ENCODE data around the gene EPHA6.

DNA sequence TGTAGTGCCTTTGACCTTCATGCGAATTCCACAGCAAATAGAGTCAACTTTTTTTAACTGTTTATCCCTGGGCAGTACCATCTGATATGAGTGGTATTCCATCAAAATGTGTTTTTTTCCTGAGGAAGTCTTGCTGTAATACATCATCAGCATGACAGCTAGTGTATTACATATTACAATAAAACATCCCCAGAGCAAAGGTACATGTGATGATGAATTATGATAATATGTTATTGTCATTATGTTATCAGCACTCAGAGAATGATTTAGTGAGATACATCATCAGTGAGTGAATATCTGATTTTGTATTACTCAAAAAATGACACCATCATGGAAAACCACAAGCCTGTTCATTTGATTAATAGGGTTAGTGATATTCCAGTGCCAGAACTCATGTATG, 880.5 kb downstream of the EPHA6 start:
- TF ChIP-seq, protein P1, sequence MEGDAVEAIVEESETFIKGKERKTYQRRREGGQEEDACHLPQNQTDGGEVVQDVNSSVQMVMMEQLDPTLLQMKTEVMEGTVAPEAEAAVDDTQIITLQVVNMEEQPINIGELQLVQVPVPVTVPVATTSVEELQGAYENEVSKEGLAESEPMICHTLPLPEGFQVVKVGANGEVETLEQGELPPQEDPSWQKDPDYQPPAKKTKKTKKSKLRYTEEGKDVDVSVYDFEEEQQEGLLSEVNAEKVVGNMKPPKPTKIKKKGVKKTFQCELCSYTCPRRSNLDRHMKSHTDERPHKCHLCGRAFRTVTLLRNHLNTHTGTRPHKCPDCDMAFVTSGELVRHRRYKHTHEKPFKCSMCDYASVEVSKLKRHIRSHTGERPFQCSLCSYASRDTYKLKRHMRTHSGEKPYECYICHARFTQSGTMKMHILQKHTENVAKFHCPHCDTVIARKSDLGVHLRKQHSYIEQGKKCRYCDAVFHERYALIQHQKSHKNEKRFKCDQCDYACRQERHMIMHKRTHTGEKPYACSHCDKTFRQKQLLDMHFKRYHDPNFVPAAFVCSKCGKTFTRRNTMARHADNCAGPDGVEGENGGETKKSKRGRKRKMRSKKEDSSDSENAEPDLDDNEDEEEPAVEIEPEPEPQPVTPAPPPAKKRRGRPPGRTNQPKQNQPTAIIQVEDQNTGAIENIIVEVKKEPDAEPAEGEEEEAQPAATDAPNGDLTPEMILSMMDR (IDR thresholded peaks at IDR 0.05), result no peak
- no peak for TF ChIP-seq EP300 (IDR thresholded peaks at IDR 0.05)
